ENCODE results near the gene ZFR2.

ZFR2 gene

DNA sequence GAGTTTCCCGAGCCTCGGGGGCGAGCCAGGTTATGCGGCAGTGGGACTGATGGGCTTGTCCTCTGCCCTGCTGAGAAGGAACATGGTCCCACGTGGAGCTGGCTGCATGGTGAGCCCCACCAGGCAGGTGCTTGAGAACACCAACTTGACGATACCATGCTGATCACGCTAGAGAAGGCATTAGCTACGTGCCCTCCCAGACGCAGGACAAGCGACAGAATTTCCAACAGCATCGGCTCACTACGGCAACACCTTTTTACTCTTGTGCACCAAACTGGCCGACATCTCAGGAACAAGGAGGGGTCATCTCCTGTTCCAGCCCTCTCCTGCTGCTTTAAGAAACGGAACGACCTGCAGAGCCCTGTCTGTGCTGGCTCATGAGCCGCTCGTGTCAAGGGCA, 8.3 kb downstream of the ZFR2 start:
- TF ChIP-seq CTCF (IDR thresholded peaks at IDR 0.05; ENCODE audit: borderline replicate concordance, extremely low read depth, low read length, poor library complexity, severe bottlenecking) (no peak), EZH2 (IDR thresholded peaks at IDR 0.05; ENCODE audit: borderline replicate concordance, low read depth, low read length, severe bottlenecking) (no peak)
- no peaks in the 10 kb centered on the region for H4K20me1 ChIP-seq (ENCODE audit: insufficient read depth, low read length)

GRCh38 chr19:3857449-3858003, 11.3 kb downstream of the ZFR2 start:
- no peaks in the 10 kb centered on the region for H3K36me3 ChIP-seq (ENCODE audit: insufficient read depth, low read length)
- no peak overlapping the region for H3K4me2 ChIP-seq (ENCODE audit: insufficient read depth, low read length)
- no peaks in the 10 kb centered on the region for H4K20me1 ChIP-seq (ENCODE audit: insufficient read depth, low read length)
- no peaks in the 10 kb centered on the region for H3K27me3 ChIP-seq (ENCODE audit: insufficient read depth, low read length, poor library complexity)
- no peak overlapping the region for H3K27ac ChIP-seq (ENCODE audit: low read length)
- no peak overlapping the region for H3K9ac ChIP-seq (ENCODE audit: low read depth, low read length)
- no peak overlapping the region for H2AFZ ChIP-seq (ENCODE audit: low read depth, low read length)
- no peaks in the 10 kb centered on the region for H3K4me1 ChIP-seq (ENCODE audit: insufficient read depth, low read length)
- H3K4me3 ChIP-seq (ENCODE audit: low read depth in 1 of 2, low read length in 2 of 2): no peak overlapping the region
- 0 out of 3 replicates have a peak, but pooled peaks have one; percentile 33 for ATAC-seq (ENCODE audit: insufficient read depth, low read depth)
- TF ChIP-seq CTCF (IDR thresholded peaks at IDR 0.05; ENCODE audit: borderline replicate concordance, extremely low read depth, low read length, poor library complexity, severe bottlenecking): no peak
- no peak for TF ChIP-seq EZH2 (IDR thresholded peaks at IDR 0.05; ENCODE audit: borderline replicate concordance, low read depth, low read length, severe bottlenecking)
- peak; percentile 16 for DNase-seq
- no peaks in the 10 kb centered on the region for H3K79me2 ChIP-seq (ENCODE audit: insufficient read depth, low read length)
- no peaks in the 10 kb centered on the region for H3K9me3 ChIP-seq (ENCODE audit: insufficient read depth, low read length, severe bottlenecking)

More for the DNA sequence above, 8.3 kb downstream of the ZFR2 start:
- Histone ChIP-seq H3K36me3 (ENCODE audit: insufficient read depth, low read length) (no peaks in the 10 kb centered on the region), H3K79me2 (ENCODE audit: insufficient read depth, low read length) (no peaks in the 10 kb centered on the region), H3K9me3 (ENCODE audit: insufficient read depth, low read length, severe bottlenecking) (no peaks in the 10 kb centered on the region), H3K27ac (ENCODE audit: low read length) (no peak overlapping the region), H3K4me2 (ENCODE audit: insufficient read depth, low read length) (no peak overlapping the region), H3K4me1 (ENCODE audit: insufficient read depth, low read length) (no peaks in the 10 kb centered on the region), H3K4me3 (ENCODE audit: low read depth in 1 of 2, low read length in 2 of 2) (no peak overlapping the region), H3K9ac (ENCODE audit: low read depth, low read length) (no peak overlapping the region), H3K27me3 (ENCODE audit: insufficient read depth, low read length, poor library complexity) (no peaks in the 10 kb centered on the region), H2AFZ (ENCODE audit: low read depth, low read length) (no peak overlapping the region)
- no peak for ATAC-seq (ENCODE audit: insufficient read depth, low read depth)
- no peak for DNase-seq

DNA sequence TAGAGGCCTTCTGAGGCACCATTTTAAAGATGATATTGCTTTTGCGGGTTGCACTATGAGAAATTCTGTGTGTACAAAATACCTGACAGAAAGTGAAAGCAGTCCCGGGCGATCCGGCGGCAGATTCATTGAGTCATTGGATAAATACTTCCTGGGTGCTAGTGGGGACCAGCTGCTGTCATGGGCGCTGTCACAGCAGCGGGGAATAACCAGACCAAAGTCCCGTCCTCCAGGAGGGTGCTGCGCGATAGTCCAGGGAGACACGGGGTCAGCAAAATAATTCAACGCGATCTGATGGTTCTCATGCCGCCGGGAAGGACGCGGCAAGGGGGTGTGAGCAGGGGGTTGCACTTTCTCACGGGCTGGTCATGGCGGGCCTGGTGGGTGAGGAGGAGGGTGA, 13.5 kb downstream of the ZFR2 start:
- Histone ChIP-seq H3K79me2 (ENCODE audit: insufficient read depth, low read length) (no peaks in the 10 kb centered on the region), H2AFZ (ENCODE audit: low read depth, low read length) (no peak overlapping the region), H3K4me2 (ENCODE audit: insufficient read depth, low read length) (no peak overlapping the region), H4K20me1 (ENCODE audit: insufficient read depth, low read length) (no peaks in the 10 kb centered on the region), H3K27ac (ENCODE audit: low read length) (no peak overlapping the region), H3K36me3 (ENCODE audit: insufficient read depth, low read length) (no peaks in the 10 kb centered on the region), H3K9ac (ENCODE audit: low read depth, low read length) (no peak overlapping the region), H3K27me3 (ENCODE audit: insufficient read depth, low read length, poor library complexity) (no peaks in the 10 kb centered on the region), H3K4me1 (ENCODE audit: insufficient read depth, low read length) (no peaks in the 10 kb centered on the region), H3K9me3 (ENCODE audit: insufficient read depth, low read length, severe bottlenecking) (no peaks in the 10 kb centered on the region), H3K4me3 (ENCODE audit: low read depth in 1 of 2, low read length in 2 of 2) (no peak overlapping the region)
- ATAC-seq (ENCODE audit: insufficient read depth, low read depth): no peak
- DNase-seq: no peak
- TF ChIP-seq EZH2 (IDR thresholded peaks at IDR 0.05; ENCODE audit: borderline replicate concordance, low read depth, low read length, severe bottlenecking) (no peak), CTCF (IDR thresholded peaks at IDR 0.05; ENCODE audit: borderline replicate concordance, extremely low read depth, low read length, poor library complexity, severe bottlenecking) (no peak)

Measured in DND-41 (cell line).